GM21717 (cell line): ENCODE data around the gene DOK7.

Source experiments
- ATAC-seq: cut with Tn5 transposase; IDR thresholded peaks from one replicate; pipeline ENCODE4 v1.9.1; 2021; ENCODE audit warnings: mild to moderate bottlenecking, moderate library complexity; ENCODE audit not compliant: unreplicated experiment

The DOK7 gene, protein sequence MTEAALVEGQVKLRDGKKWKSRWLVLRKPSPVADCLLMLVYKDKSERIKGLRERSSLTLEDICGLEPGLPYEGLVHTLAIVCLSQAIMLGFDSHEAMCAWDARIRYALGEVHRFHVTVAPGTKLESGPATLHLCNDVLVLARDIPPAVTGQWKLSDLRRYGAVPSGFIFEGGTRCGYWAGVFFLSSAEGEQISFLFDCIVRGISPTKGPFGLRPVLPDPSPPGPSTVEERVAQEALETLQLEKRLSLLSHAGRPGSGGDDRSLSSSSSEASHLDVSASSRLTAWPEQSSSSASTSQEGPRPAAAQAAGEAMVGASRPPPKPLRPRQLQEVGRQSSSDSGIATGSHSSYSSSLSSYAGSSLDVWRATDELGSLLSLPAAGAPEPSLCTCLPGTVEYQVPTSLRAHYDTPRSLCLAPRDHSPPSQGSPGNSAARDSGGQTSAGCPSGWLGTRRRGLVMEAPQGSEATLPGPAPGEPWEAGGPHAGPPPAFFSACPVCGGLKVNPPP

DNA sequence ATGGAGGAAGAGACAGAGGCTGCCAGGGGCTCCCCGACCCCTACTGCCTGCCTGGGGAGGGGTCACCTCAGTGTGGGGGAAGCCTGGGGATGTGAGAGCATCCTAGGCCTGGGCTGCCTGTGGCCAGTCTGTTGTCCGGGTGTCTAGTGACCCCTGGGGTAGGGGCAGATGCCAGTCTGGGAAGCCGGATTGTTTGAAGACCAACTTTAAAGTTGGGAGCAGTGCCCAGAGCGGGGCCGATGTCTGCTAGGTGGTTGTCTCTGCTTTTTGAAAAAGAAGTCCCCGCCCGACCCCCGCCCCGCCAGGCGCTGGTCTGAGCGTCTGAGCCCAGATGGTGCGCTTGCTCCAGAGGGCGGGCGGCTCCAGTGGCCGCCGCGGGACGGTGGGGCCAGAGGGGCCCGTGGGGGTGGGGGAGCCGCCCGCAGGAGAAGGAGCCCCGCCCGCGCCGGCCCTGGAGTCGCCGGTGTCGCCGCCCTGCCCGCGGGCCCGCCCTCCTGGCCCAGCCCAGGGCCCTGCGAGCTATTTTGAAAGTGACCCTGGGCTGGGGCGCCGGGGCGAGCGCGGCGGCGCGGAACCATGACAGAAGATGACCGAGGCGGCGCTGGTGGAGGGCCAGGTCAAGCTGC, at the start of gene DOK7:
DOK7 (plus strand) TSS at position 517 of the 626 bp plus-strand sequence; CDS start at position 587, 70 bp downstream.
- ATAC-seq: no peak

DNA sequence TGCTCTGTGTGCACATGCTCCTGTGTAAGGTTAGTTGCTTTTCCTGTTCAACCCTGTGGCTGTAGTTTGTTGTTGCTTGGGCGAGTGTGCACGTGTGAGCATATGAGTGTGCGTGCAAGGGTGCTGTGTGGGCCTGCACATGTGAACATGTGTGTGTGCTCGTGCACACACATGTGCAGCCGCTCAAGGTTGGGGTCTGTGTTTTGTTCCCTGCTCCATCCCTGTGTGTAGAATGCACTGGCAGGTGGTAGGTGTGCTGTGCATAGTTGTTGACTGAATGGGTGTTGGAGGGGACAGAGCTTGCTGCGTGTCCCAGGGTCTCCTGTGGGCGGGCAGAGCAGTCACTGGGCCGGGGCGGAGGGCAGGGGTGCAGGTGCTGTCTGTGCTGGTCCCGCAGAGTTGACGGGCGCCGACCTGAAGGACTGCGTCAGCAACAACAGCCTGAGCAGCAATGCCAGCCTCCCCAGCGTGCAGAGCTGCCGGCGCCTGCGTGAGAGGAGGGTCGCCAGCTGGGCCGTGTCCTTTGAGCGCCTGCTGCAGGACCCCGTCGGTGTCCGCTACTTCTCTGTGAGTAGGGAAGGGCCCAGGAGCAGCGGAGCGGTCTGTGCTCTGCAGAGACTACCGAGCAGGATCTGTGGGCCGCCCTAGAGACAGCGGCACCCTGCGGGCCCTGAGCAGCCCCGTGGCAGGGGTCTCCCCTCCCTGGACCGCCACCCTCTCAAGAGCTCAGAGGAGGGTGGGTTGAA, 49.3 kb upstream of the DOK7 start:
- no peak for ATAC-seq

DNA sequence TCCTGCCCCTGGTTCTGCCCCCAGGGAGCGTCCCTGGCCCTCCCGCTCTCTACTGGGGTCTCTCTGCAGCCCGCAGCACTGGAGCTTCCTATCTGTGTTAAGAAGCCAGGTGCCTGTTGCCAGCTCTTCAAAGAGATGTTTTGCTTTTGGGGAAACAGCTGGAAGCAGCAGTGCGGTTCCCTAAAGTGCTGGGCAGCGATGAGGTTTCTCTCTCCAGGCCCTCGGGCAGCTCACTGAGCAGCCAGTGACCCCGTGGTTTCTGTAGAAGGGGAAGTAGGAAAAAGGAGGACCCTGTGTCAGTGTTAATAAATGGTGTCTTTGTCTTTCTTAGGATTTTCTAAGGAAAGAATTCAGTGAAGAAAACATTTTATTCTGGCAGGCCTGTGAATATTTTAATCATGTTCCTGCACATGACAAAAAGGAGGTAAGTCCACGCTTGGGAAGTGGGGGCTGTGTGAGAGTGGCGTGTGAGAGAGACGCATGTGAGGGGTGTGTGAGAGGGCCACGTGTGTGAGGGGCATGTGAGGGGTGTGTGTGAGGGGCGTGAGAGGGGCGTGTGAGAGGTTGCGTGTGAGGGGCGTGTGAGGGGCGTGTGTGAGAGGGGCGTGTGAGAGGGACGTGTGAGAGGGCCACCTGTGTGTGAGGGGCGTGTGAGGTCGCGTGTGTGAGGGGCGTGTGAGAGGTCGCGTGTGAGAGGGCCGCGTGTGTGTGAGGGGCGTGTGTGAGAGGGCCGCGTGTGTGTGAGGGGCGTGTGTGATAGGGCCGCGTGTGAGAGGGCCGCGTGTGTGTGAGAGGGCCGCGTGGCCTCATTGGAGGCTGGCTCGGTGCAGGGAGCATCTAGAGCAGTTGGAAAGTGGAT, 48.5 kb upstream of the DOK7 start:
- ATAC-seq: no peak

DNA sequence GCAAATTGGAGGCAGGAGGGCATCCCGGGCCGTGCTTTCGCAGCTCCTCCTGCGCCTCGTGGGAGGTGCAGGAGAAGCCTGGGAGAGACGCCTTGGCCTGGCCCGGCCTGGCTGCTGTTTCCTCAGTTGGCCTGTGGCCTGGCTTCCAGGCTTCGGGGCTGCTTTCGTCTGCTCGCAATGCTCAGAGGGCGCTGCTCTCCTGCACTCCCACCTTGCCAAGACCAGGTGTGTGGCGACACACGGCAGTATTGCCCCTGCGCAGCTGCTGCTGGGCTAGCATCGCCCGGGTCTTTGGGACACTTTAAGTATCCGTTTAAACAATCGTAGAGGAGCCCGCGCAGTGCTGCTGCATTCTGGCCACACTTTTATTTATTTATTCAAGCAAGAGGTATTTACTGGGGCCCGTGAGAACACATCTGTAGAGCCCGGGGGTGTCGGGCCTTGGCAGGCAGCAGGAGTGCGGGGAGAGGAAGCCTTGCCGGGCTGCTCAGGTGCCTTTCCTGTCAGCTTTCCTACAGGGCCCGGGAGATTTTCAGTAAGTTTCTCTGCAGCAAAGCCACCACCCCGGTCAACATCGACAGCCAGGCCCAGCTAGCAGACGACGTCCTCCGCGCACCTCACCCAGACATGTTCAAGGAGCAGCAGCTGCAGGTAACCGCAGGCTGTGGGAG, 47.5 kb upstream of the DOK7 start:
- ATAC-seq: no peak

DNA sequence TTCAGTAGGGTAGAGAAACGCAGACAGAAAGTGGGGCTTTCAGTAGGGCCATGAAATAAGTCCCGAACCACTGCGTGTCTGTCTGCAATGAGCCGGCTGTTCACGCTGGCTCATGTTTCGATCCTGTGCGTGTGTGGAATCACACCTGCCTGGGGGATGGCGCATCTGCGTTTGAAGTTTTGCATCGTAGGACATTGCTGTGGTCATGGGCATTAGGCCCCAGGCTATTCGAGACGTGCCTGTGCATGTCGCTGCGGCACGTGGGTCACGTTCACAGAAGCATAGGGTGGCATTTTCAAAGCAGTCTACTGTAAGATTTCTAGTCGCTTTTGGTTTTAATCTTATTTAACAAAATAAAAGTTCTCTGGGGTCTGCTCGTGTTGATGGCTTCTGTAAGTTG, 46.8 kb upstream of the DOK7 start:
- no peak for ATAC-seq

DNA sequence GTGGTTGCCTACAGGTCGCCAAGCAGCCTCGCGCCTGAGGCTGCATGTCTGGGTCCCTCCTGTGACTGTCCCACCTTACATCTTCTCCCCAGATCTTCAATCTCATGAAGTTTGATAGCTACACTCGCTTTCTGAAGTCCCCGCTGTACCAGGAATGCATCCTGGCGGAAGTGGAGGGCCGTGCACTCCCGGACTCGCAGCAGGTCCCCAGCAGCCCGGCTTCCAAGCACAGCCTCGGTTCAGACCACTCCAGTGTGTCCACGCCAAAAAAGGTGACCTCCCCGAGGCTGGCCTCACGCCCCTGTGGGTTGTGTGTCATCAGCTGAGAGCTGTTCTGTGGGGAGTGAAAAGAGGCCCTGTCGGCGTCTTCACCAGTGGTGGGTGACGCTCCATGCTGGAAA, 46.3 kb upstream of the DOK7 start:
- ATAC-seq: no peak

DNA sequence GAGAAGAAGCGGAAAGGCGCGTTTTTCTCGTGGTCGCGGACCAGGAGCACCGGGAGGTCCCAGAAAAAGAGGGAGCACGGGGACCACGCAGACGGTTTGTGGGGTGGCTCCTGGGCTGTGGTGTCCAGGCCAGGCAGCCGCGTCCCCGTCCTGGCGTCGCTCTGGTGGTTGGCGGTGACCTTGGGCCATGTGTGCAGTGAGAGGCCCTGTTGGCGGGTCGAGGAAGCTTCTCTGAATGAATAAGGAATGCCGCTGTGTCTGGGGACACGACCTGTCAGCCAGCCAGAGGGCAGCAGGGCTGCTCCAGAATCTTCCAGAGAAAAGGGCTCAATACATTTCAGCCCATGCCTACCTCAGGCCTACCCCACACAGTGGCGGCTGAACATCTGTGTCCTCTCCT, 45.7 kb upstream of the DOK7 start:
- ATAC-seq: no peak

DNA sequence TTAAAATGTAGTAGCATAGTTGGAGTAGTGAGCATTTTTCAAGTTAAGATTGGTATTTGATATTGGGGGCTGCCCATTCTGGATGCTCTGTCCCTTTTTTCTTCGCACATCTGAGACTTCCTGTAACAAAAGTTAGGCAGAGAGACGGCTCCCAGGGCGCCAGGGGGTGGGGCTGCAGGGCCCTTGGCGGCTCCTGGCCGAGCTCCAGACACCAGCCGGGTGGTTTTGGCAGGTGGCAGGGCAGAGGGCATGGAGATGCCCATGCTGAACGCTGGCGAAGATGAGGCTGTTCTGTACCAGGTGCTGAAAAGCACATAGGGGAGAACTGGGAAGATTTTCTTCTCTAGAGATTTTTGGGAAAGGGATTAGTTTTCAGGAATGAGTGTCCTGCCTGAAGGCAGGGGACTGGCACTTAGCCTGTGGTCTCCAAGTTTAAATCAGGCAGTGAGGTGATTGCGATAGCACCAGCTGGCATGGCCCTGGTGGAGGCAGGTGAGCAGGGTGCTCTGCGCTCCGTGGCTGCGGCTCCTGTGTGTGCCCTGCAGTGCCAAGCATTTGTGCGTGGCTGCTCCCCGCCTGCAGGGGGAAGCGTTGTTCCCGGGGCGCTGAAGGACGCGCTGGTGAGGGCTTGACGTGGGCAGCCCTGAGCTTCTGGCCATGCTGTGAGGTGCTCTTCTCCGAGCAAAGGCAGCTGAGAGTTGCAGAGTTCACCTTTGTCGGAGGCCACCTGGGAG, 44.9 kb upstream of the DOK7 start:
- ATAC-seq: no peak

DNA sequence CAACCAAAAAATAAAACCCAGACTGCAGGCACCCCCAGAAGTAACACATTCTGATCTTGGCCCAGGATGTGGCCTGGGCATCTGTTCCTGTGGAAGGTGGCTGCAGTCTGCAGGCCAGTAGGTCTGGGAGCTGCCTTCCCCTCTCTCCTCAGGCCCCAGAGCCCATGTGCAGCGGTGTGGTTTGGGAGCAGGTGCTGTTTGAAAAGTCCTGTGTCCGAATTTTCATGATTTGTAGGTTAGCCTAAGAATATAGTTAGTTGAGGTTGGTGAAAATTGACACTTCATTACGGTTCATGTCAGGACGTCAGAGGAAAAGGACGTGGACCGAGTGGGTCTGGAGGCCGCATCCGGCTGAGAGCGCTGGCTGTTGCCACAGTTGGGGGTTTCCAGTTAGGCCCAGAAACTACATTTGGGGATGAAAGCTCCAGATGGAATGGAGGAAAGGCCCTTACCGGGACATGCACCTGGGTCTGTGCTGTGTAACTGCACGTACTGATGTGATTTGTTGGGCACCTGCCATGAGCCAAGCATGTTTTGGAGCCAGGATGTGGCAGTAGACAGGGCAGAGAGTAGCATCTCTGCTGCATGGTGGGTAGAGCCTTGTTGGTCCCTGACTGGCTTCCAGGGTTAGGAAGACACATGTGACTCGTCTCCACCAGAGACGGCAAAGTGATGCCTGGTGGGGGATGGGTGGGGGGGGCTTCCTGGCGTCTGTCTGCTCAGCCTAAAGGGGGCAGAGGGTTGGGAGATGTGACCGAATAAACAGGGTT, 43.1 kb upstream of the DOK7 start:
- no peak for ATAC-seq

DNA sequence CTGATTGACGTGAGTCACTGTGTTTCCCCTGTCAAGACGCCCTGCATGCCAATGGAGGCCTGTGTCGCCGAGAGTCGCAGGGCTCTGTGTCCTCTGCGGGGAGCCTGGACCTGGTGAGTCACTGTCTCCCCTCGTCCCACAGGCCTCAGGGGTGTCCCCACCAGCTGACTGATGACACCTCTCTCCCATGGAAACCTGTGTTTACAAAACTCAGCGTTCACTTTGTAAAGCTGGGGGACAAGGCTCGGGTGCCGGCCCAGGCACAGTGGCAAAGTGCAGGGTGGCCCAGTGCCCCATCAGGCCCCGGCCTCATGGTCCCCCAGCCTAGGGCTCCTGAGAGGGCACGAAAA, 42.5 kb upstream of the DOK7 start:
- no peak for ATAC-seq

DNA sequence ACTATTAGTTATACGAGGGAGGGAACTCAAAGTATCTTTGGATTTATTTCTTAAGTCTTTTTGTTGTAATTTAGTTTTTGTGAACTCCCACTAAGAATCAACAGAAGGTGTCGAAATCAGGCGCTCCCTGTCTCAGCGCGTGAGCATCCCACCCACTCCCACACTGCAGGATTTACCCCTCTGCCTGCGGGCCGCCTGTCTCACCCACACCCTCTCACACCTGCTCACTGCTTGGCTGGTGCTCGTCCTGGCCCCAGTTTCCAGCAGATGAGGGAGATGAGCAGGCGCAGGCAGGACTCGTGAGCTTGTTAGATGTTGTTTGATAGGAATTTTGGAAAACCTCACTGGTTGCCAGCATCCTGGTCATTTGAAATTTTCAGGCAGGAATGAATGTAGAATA, 42.1 kb upstream of the DOK7 start:
- no peak for ATAC-seq

DNA sequence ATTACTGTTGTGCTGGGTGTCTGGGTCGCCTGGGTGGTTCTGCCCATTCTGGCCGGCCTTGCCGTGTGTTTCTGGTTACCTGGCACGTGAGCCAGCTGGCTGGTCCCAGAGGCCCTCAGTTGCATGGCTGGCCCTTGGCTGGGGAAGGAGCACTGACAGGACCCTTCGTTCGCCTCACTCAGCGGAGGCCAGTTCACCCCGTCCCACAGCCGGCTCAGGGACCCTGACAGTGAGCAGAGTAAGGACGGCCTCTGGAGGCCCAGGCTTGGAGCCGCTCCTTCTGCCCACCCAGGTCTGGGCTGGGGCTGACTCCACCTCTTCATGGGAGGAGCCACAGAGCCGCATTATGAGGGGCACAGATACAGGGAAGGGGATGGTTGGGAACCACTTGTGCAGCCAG, 41.6 kb upstream of the DOK7 start:
- no peak for ATAC-seq

DNA sequence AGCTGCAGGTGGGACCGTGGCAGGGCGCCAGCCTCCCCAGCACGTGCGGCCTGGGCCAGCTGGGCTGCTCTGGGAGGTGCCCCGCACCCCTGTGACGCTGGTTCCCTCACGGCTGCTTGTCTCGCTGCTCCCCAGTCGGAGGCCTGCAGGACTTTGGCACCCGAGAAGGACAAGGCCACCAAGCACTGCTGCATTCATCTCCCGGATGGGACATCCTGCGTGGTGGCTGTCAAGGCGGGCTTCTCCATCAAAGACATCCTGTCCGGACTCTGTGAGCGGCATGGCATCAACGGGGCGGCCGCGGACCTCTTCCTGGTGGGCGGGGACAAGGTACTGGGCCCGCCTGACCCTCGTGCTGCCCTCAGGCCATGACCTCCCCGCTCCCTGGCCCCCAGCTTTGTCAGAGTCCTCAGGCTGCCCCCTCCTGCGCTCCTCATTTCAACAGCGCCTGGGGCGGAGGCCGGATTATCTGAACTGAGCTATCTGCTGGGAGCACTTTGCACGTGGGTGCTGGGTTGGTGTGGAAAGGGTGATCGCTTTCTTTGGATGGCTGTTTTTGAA, 40.8 kb upstream of the DOK7 start:
- ATAC-seq: no peak

DNA sequence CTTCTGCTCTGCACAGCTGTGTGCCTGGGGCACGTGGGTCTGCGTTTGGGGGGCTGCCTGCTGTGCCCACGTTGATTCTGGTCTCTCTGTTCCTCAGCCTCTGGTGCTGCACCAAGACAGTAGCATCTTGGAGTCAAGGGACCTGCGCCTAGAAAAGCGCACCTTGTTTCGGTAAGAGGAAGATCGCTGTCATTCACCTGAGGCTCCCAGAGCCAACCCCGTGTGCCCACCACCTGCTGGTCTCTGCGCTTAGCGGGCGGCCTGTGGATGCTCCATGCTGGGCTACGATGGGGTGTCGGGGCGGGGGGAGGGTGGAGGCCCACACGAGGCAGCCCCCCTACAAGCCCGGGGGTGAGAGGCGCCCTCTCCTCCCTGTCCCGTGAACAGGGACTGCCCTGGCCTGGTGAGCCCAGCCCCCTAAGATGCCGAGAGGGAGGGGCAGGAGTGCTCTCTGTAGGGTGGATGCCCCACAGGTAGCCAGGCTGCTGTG, 40.3 kb upstream of the DOK7 start:
- ATAC-seq: no peak

DNA sequence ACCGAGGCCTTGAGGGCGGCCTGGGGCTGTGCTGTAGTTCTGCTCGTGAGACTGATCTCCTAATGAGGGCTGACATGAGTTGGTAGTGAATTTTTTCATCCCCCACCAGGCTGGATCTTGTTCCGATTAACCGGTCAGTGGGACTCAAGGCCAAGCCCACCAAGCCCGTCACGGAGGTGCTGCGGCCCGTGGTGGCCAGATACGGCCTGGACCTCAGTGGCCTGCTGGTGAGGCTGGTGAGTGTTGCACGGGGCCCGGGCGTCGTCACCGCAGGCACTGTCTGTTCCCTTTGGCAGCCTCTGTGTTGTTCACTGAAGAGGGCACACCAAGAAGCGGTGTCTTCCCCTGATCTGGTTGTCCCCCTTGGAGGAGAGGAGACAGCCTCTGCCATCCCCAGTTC, 39.7 kb upstream of the DOK7 start:
- no peak for ATAC-seq

DNA sequence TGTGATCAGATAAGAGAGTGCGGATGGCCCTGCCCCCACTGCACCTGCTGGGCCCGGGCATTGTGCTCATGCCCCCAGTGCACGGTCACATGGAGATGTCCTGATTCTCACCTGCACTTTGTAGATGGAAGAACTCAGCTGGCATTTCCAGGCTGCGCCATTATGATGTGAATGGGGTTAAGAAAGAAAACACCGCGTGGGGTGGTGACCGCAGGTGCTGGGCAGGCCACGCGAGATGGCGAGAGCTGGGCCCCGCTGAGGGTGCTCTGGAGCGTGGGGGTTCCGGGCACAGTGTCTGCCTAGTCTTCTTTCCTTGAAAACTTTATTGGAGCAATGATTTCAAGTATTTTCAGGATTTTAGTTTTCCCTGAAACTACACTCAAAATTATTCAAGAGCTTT, 39.2 kb upstream of the DOK7 start:
- ATAC-seq: no peak

DNA sequence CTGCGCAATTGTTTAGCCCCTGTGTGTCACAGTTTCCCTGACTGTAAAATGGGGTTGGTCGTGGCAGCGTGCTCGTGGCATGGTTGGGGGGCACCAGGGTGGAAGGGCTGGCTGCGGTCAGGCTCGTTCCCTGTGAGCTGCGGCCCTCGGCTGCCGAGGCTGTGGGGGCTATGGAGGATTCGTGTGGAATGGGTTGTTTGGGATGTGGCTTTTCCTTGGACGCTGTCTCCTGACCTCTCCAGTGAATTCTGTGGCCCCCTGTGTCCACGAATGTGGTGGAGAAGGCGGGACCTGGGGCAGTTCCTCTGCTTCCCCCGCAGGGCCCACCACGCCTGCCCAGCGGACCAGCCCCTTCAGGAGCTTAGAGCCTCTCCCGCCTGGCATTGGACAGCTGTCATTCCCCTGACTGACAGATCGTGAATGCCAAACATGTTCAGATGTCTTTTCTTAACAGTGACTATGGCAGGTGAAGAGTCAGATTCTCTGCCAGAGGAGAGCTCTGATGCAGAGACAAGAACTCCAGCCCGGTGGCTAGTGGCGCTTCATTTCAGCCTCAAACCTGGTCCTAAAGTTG, 38.5 kb upstream of the DOK7 start:
- no peak for ATAC-seq

DNA sequence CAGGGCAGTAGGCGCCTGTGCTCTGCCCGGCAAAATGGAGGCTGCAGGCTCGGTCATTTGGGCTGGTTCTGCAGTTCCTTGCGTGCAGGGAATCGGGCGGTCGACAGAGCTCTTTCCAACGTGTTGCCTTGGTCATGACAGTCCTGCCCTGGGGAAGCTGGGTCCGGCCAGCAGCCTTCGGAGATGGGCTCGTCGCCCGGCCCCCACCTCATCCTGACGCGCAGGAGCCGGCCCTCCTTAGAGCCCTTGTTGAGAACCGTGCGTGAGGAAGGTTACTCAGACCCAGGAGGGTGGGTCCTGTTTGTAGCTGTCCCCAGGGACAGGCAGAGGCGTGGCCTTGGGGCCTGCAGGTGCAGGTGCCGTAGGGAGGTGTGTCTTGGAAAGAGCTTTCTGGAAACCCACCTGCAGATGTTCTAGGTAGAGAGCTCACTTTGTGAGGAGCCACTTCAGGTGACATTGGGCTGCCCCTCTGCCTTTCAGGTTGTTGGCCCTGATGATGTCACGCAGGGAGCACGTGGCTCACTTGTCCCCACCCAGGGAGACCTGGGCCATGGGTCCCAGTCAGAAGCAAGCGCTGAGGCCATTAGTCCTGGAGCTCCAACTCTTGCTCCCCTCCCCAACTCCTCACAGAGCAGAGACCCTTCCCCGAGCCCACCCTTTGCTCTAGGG, 36.5 kb upstream of the DOK7 start:
- ATAC-seq: no peak
